ENCODE measurements around the gene HPSE2.

- TF ChIP-seq POLR2AphosphoS5 (IDR thresholded peaks at IDR 0.05; ENCODE audit: low read depth, low read length) (no peak), POLR2A (IDR thresholded peaks at IDR 0.05; ENCODE audit: low read depth, low read length) (no peak), TAF1 (IDR thresholded peaks at IDR 0.05; ENCODE audit: borderline replicate concordance, low read depth, low read length) (no peak)
Measured at GRCh38 chr10:98908868-98909267, 326.8 kb downstream of the HPSE2 start.
